GM12878 (cell line): ENCODE data around the gene LY9. TPM values are rescaled to one million over a fixed set of nuclear protein-coding genes. Genes with fewer than 3 reads are reported as not detected.

Source experiments
- CHD2 ChIP-seq: IDR thresholded peaks from 2 replicates; pipeline ENCODE4 v1.6.1; 2011; ENCODE audit warnings: low read depth, low read length, improper control_type of control experiment, borderline replicate concordance
- CREB1 ChIP-seq: IDR thresholded peaks from 2 replicates; pipeline ENCODE4 v1.6.1; 2012; ENCODE audit warnings: low read depth, mild to moderate bottlenecking, inconsistent platforms
- CREM ChIP-seq: IDR thresholded peaks from 2 replicates; pipeline ENCODE4 v1.6.1; 2014; ENCODE audit warnings: antibody characterized with exemption, low read depth
- GABPA ChIP-seq: IDR thresholded peaks from 2 replicates; pipeline ENCODE4 v1.6.1; 2014; ENCODE audit warnings: antibody characterized with exemption, low read depth, mild to moderate bottlenecking, inconsistent platforms
- LARP7 ChIP-seq: fragments of 450-650 bp; IDR thresholded peaks from 2 replicates; pipeline ENCODE4 v1.6.1; 2017; ENCODE audit warnings: mild to moderate bottlenecking
- MYB ChIP-seq: fragments of 150-350 bp; IDR thresholded peaks from 2 replicates; pipeline ENCODE4 v1.6.1; 2014; ENCODE audit warnings: mild to moderate bottlenecking, low read depth, low read length, borderline replicate concordance
- NFIC ChIP-seq: IDR thresholded peaks from 2 replicates; pipeline ENCODE4 v1.6.1; 2012; ENCODE audit warnings: low read depth, mild to moderate bottlenecking, inconsistent platforms, low read length, moderate library complexity
- POU2F2 ChIP-seq: IDR thresholded peaks from 3 replicates; pipeline ENCODE4 v1.6.1; 2011; ENCODE audit warnings: low read depth, mild to moderate bottlenecking, low read length, borderline replicate concordance
- RFX5 ChIP-seq: IDR thresholded peaks from 2 replicates; pipeline ENCODE4 v1.6.1; 2011; ENCODE audit warnings: low read depth, low read length, improper control_type of control experiment
- SIX5 ChIP-seq: IDR thresholded peaks from 2 replicates; pipeline ENCODE4 v1.6.1; 2011; ENCODE audit warnings: mild to moderate bottlenecking, low read depth, low read length, moderate library complexity; ENCODE audit not compliant: severe bottlenecking
- TCF3 ChIP-seq: IDR thresholded peaks from 2 replicates; pipeline ENCODE4 v1.6.1; 2012; ENCODE audit warnings: low read depth, mild to moderate bottlenecking, low read length, borderline replicate concordance; ENCODE audit not compliant: insufficient read depth
- ZNF217 ChIP-seq: fragments of 450-650 bp; IDR thresholded peaks from 2 replicates; pipeline ENCODE4 v1.6.1; 2017; ENCODE audit warnings: antibody characterized with exemption, mild to moderate bottlenecking
- ZZZ3 ChIP-seq: IDR thresholded peaks from 2 replicates; pipeline ENCODE4 v1.6.1; 2011; ENCODE audit warnings: low read depth; ENCODE audit not compliant: control insufficient read depth, insufficient read length
- polyA plus RNA-seq, 11 experiments: library from polyadenylated mRNA; depleted of rRNA in 4 of 11; unstranded in 6 of 11; stranded (reverse) in 5 of 11; fragments of >200 nt; fragmentation: Nextera tagmentation in 4 of 11; fragmentation: Illumina TruSeq in 1 of 11; extraction: Ambion mirVana in 4 of 11; extraction: Trizol in 1 of 11; gene quantifications; 1 replicate in 1 of 11; 2 replicates in 10 of 11; pipeline versions ENCODE4 v1.2.1 to v1.2.3, GENCODE V29; 2011 to 2016; ENCODE audit warnings: inconsistent platforms in 2 of 11, missing spikeins in 2 of 11, low read depth in 1 of 11
- total RNA-seq, 4 experiments: library from RNA; depleted of rRNA in 3 of 4; stranded (reverse); fragments of >200 nt in 3 of 4; fragmentation: Illumina TruSeq in 1 of 4; extraction: Trizol in 1 of 4; gene quantifications; 2 replicates each; pipeline versions ENCODE4 v1.2.1 to v1.2.3, GENCODE V29; 2013 to 2021
- TF ChIP-seq, protein P1 (sequence below): IDR thresholded peaks from 2 replicates; pipeline ENCODE4 v1.6.1; 2011; ENCODE audit warnings: borderline replicate concordance, low read depth, mild to moderate bottlenecking, moderate library complexity, low read length; ENCODE audit not compliant: insufficient read depth, poor library complexity, severe bottlenecking
- TF ChIP-seq, protein P2 (sequence below): fragments of 450-650 bp; IDR thresholded peaks from 2 replicates; pipeline ENCODE4 v1.6.1; 2017; ENCODE audit warnings: mild to moderate bottlenecking, moderate library complexity
- TF ChIP-seq, protein P3 (sequence below): fragments of 450-650 bp; IDR thresholded peaks from 2 replicates; pipeline ENCODE4 v1.6.1; 2018; ENCODE audit warnings: mild to moderate bottlenecking, low read depth, moderate library complexity; ENCODE audit not compliant: partially characterized antibody
- TF ChIP-seq, protein P4 (sequence below): fragments of 450-650 bp; IDR thresholded peaks from 2 replicates; pipeline ENCODE4 v1.6.1; 2018; ENCODE audit warnings: borderline replicate concordance, mild to moderate bottlenecking; ENCODE audit not compliant: partially characterized antibody

LY9 gene
- total and polyA plus RNA-seq, 10 of the 15 experiments (the other 5 are each of a cell fraction or from before 2014, with no cell fraction given), result 2.7 to 12.5 (median 9.0) TPM

DNA sequence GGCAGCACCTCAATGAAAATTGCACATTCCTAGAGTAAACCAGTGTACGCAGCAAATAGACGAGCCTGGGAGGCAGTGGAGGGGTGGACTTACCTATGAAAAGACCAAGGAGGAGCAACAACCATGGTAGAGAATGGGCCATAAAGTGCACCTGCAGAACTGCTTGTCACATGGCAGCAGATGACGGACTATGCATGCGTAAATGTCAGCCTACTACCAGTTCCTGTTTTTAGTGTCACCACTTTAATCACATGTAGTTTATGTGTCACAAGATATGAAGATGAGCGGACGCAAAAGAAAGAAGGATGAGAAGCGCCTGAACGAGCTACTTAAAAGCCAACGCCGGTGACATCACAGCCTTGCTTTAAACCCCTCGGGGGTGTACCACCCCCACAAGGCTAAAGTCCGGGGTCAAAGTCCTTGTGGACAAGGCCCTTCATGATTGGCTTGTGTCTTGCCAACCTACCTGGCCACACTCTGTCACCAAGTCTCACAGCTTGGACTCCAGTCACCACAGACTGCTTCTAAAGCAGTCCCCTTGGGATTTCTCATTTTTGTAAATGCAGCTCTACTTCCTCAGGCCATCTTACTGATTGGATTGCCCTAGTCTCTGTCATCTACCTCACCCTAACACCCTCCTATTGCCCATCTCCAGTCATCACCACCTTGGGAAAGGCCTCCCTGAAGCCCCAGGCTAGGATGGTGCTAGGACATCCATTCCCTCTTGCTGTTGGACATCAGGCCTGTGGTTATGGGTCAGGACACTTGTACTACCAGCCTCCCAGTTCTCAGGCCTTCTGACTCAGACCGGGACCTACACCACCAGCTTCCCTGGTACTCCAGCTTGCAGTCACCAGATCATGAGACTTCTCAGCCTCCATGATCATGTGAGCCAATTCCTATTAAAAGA lies 6.0 kb upstream of the LY9 start (continued):
- TF ChIP-seq, protein P1, sequence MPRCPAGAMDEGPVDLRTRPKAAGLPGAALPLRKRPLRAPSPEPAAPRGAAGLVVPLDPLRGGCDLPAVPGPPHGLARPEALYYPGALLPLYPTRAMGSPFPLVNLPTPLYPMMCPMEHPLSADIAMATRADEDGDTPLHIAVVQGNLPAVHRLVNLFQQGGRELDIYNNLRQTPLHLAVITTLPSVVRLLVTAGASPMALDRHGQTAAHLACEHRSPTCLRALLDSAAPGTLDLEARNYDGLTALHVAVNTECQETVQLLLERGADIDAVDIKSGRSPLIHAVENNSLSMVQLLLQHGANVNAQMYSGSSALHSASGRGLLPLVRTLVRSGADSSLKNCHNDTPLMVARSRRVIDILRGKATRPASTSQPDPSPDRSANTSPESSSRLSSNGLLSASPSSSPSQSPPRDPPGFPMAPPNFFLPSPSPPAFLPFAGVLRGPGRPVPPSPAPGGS, result peak; percentile 73
- no peak for TF ChIP-seq SIX5
- TF ChIP-seq CHD2, result peak; percentile 78; the same call in 1 of the 2 replicates
- TF ChIP-seq NFIC, result peak; percentile 58; the same call in 1 of the 2 replicates
- peak; percentile 86; the same call in 1 of the 2 replicates for TF ChIP-seq TCF3
- peak; percentile 91; the same call in 2 of the 3 replicates for TF ChIP-seq POU2F2
- TF ChIP-seq, protein P2, sequence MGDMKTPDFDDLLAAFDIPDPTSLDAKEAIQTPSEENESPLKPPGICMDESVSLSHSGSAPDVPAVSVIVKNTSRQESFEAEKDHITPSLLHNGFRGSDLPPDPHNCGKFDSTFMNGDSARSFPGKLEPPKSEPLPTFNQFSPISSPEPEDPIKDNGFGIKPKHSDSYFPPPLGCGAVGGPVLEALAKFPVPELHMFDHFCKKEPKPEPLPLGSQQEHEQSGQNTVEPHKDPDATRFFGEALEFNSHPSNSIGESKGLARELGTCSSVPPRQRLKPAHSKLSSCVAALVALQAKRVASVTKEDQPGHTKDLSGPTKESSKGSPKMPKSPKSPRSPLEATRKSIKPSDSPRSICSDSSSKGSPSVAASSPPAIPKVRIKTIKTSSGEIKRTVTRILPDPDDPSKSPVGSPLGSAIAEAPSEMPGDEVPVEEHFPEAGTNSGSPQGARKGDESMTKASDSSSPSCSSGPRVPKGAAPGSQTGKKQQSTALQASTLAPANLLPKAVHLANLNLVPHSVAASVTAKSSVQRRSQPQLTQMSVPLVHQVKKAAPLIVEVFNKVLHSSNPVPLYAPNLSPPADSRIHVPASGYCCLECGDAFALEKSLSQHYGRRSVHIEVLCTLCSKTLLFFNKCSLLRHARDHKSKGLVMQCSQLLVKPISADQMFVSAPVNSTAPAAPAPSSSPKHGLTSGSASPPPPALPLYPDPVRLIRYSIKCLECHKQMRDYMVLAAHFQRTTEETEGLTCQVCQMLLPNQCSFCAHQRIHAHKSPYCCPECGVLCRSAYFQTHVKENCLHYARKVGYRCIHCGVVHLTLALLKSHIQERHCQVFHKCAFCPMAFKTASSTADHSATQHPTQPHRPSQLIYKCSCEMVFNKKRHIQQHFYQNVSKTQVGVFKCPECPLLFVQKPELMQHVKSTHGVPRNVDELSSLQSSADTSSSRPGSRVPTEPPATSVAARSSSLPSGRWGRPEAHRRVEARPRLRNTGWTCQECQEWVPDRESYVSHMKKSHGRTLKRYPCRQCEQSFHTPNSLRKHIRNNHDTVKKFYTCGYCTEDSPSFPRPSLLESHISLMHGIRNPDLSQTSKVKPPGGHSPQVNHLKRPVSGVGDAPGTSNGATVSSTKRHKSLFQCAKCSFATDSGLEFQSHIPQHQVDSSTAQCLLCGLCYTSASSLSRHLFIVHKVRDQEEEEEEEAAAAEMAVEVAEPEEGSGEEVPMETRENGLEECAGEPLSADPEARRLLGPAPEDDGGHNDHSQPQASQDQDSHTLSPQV, result peak; percentile 95
- TF ChIP-seq RFX5, result peak; percentile 97
- TF ChIP-seq ZZZ3, result no peak
- no peak for TF ChIP-seq MYB
- peak; percentile 18; the same call in 1 of the 2 replicates for TF ChIP-seq LARP7
- TF ChIP-seq CREB1, result peak; percentile 97
- 0 out of 2 replicates have a peak, but pooled peaks have one; percentile 19 for TF ChIP-seq ZNF217
- TF ChIP-seq, protein P3, sequence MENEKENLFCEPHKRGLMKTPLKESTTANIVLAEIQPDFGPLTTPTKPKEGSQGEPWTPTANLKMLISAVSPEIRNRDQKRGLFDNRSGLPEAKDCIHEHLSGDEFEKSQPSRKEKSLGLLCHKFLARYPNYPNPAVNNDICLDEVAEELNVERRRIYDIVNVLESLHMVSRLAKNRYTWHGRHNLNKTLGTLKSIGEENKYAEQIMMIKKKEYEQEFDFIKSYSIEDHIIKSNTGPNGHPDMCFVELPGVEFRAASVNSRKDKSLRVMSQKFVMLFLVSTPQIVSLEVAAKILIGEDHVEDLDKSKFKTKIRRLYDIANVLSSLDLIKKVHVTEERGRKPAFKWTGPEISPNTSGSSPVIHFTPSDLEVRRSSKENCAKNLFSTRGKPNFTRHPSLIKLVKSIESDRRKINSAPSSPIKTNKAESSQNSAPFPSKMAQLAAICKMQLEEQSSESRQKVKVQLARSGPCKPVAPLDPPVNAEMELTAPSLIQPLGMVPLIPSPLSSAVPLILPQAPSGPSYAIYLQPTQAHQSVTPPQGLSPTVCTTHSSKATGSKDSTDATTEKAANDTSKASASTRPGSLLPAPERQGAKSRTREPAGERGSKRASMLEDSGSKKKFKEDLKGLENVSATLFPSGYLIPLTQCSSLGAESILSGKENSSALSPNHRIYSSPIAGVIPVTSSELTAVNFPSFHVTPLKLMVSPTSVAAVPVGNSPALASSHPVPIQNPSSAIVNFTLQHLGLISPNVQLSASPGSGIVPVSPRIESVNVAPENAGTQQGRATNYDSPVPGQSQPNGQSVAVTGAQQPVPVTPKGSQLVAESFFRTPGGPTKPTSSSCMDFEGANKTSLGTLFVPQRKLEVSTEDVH, result peak; percentile 81
- TF ChIP-seq GABPA, result 0 out of 2 replicates have a peak, but pooled peaks have one; percentile 17
- TF ChIP-seq CREM, result peak; percentile 97
- TF ChIP-seq, protein P4, sequence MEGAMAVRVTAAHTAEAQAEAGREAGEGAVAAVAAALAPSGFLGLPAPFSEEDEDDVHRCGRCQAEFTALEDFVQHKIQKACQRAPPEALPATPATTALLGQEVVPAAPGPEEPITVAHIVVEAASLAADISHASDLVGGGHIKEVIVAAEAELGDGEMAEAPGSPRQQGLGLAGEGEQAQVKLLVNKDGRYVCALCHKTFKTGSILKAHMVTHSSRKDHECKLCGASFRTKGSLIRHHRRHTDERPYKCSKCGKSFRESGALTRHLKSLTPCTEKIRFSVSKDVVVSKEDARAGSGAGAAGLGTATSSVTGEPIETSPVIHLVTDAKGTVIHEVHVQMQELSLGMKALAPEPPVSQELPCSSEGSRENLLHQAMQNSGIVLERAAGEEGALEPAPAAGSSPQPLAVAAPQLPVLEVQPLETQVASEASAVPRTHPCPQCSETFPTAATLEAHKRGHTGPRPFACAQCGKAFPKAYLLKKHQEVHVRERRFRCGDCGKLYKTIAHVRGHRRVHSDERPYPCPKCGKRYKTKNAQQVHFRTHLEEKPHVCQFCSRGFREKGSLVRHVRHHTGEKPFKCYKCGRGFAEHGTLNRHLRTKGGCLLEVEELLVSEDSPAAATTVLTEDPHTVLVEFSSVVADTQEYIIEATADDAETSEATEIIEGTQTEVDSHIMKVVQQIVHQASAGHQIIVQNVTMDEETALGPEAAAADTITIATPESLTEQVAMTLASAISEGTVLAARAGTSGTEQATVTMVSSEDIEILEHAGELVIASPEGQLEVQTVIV, result peak; percentile 72
